Neutrophil (primary cell): ENCODE measurements around the gene FOXC1.

Experiments
- H3K27ac ChIP-seq: fragments of 200-600 bp; sonication (generic); 2 replicates; pipeline ENCODE4 v1.5.1; 2016; ENCODE audit warnings: mild to moderate bottlenecking, moderate library complexity
- H3K27me3 ChIP-seq: fragments of 200-600 bp; sonication (generic); 2 replicates; pipeline ENCODE4 v1.6.0; 2016; ENCODE audit warnings: mild to moderate bottlenecking
- H3K36me3 ChIP-seq: fragments of 200-600 bp; sonication (generic); 2 replicates; pipeline ENCODE4 v1.5.1; 2017
- H3K4me1 ChIP-seq, 2 experiments: fragments of 200-600 bp in 1 of 2; sonication (generic) in 1 of 2; 1 replicate in 1 of 2; 2 replicates in 1 of 2; pipeline versions ENCODE4 v1.5.1 to v1.6.1; 2013 to 2016; ENCODE audit warnings: low read depth in 1 of 2, low read length in 1 of 2, mild to moderate bottlenecking in 1 of 2, moderate library complexity in 1 of 2; ENCODE audit not compliant: control insufficient read depth in 1 of 2, insufficient read depth in 1 of 2
- H3K4me3 ChIP-seq, 2 experiments: fragments of 200-600 bp in 1 of 2; sonication (generic) in 1 of 2; 1 replicate in 1 of 2; 2 replicates in 1 of 2; pipeline ENCODE4 v1.5.1; 2013 to 2016; ENCODE audit warnings: low read depth in 1 of 2, low read length in 1 of 2, mild to moderate bottlenecking in 1 of 2, moderate library complexity in 1 of 2
- H3K9me3 ChIP-seq: fragments of 200-600 bp; sonication (generic); 2 replicates; pipeline ENCODE4 v1.5.1; 2016
- TF ChIP-seq, protein P1 (sequence below): fragments of 200-600 bp; sonication (generic); IDR thresholded peaks from 2 replicates; pipeline ENCODE4 v1.5.1; 2016; ENCODE audit warnings: antibody characterized with exemption

The FOXC1 gene

DNA sequence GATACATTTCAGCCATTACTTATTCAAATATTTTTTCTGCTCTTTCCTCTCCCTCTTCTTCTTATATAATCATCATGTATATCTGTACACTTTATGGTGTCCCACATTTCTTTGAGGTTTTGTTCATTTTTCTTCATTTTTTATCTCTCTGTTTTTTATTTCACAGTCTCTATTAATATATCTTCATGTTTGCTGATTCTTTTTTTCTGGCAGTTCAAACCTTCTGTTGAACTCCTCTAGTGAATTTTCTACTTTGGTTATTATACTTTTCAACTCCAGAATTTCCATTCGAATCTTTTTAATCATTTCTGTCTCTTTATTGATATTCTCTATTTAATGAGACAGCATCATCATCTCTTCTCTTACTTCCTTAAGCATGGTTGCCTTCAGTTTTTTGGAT, 38.9 kb upstream of the FOXC1 start:
- Histone ChIP-seq H3K9me3 (no peaks in the 10 kb centered on the region), H3K36me3 (no peaks in the 10 kb centered on the region), H3K27me3 (no peaks in the 10 kb centered on the region), H3K4me3 (no peak overlapping the region), H3K4me1 (no peaks in the 10 kb centered on the region), H3K27ac (no peak overlapping the region)
- TF ChIP-seq, protein P1, sequence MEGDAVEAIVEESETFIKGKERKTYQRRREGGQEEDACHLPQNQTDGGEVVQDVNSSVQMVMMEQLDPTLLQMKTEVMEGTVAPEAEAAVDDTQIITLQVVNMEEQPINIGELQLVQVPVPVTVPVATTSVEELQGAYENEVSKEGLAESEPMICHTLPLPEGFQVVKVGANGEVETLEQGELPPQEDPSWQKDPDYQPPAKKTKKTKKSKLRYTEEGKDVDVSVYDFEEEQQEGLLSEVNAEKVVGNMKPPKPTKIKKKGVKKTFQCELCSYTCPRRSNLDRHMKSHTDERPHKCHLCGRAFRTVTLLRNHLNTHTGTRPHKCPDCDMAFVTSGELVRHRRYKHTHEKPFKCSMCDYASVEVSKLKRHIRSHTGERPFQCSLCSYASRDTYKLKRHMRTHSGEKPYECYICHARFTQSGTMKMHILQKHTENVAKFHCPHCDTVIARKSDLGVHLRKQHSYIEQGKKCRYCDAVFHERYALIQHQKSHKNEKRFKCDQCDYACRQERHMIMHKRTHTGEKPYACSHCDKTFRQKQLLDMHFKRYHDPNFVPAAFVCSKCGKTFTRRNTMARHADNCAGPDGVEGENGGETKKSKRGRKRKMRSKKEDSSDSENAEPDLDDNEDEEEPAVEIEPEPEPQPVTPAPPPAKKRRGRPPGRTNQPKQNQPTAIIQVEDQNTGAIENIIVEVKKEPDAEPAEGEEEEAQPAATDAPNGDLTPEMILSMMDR, result no peak

DNA sequence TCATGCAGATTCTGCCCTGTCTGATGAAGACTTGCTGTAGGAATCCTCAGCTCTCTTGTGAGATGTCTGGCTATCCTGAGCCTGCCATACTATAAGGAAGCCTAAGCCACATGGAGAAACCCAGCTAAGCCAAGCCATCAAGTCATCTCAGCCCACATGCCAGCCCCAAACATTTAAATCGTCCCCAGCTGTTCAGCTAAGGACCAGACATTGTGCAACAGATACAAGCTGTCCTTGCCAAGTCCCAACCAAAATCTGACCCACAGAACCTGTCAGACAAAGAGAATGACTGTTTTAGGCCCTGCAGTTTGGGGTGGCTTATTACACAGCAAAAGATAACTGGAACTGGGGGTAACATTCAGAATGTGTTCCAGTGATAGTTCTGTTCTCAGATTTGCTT, 36.8 kb upstream of the FOXC1 start:
- no peaks in the 10 kb centered on the region for H3K27me3 ChIP-seq
- TF ChIP-seq, protein P1, result no peak
- no peaks in the 10 kb centered on the region for H3K36me3 ChIP-seq
- H3K9me3 ChIP-seq, result no peaks in the 10 kb centered on the region
- no peak overlapping the region for H3K4me3 ChIP-seq
- H3K27ac ChIP-seq, result no peak overlapping the region
- H3K4me1 ChIP-seq, result no peaks in the 10 kb centered on the region

- Histone ChIP-seq H3K4me1 (no peaks in the 10 kb centered on the region), H3K27me3 (no peaks in the 10 kb centered on the region), H3K9me3 (no peaks in the 10 kb centered on the region), H3K4me3 (no peak overlapping the region), H3K36me3 (no peaks in the 10 kb centered on the region), H3K27ac (no peak overlapping the region)
- TF ChIP-seq, protein P1, result no peak
These were observed 35.5 kb upstream of the FOXC1 start for GRCh38 chr6:1574083-1574761.

GRCh38 chr6:1574890-1575209, 34.9 kb upstream of the FOXC1 start:
- H3K27me3 ChIP-seq, result no peaks in the 10 kb centered on the region
- no peak overlapping the region for H3K4me3 ChIP-seq
- TF ChIP-seq, protein P1, result no peak
- H3K9me3 ChIP-seq, result no peaks in the 10 kb centered on the region
- H3K36me3 ChIP-seq, result no peaks in the 10 kb centered on the region
- no peak overlapping the region for H3K27ac ChIP-seq
- no peaks in the 10 kb centered on the region for H3K4me1 ChIP-seq

DNA sequence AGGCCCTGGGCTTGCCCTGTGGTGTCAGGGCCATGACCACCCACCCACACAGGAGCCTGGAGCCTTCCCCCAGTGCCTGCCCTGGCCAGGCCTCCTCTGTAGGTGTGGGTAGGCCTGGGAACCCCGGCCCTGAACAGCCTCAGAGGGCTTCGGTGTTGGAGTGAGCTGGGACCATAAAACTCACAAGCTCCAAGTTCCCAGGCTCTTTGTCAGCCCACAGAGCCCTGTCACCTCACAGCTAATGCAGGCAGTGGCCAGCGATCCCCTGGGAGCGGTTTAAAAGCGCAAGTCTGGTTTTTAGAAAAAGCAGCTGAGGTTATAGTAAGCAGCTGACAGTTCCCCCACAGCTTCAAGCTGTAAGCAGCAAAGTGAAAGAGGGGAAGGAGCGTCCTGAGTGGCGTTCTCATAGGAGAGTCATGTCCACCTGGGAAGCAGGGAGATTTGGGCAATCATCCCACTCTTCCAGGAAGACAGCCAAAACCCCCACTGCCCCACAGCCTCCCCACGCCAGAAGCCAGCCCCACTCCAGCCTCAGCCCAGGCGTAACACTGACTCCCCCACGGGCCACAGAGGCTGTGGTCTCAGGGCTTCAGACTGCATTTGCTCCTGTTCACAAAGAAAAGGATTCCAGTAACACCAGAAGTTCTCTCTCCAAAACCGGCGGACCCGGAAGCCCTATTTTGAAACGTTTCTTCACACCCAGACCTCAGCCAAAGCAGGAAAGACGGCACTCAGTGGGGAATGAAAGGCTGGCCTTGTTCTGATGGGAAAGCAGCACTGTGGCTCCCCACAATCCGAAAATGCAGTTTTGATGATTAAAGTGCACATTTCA, 34.3 kb upstream of the FOXC1 start:
- H3K4me3 ChIP-seq, result no peak overlapping the region
- TF ChIP-seq, protein P1, result no peak
- H3K9me3 ChIP-seq, result no peaks in the 10 kb centered on the region
- H3K36me3 ChIP-seq, result no peaks in the 10 kb centered on the region
- H3K27ac ChIP-seq, result no peak overlapping the region
- no peaks in the 10 kb centered on the region for H3K4me1 ChIP-seq
- H3K27me3 ChIP-seq, result no peaks in the 10 kb centered on the region
